B cell (primary cell): ENCODE data around the gene PXK. TPM values are rescaled to one million over a fixed set of nuclear protein-coding genes. Genes with fewer than 3 reads are reported as not detected.

Source experiments
- ATAC-seq: fragments of 200-7000 bp; cut with Tn5 transposase; one replicate; pipeline ENCODE4 v1.10.0; 2021; ENCODE audit warnings: low read depth, mild to moderate bottlenecking, moderate number of reproducible peaks, moderate library complexity
- CTCF ChIA-PET: fragments of 350-600 bp; sonication (Branson Sonifier 250); formaldehyde crosslinking; loops from one replicate; lab custom pipeline; 2021; ENCODE audit warnings: antibody characterized with exemption, inconsistent platforms; lab: Charles Lee
- POLR2A ChIA-PET: fragments of 350-600 bp; sonication (Branson Sonifier 250); formaldehyde crosslinking; loops from one replicate; lab custom pipeline; 2021; ENCODE audit warnings: antibody characterized with exemption; lab: Charles Lee
- DNase-seq: peaks from one replicate; pipeline ENCODE4 v3.0.0; 2013
- H2AFZ ChIP-seq: 2 replicates; pipeline ENCODE4 v1.6.1; 2012; ENCODE audit warnings: mild to moderate bottlenecking, low read depth, low read length; ENCODE audit not compliant: insufficient read depth, poor library complexity, severe bottlenecking
- H3K27ac ChIP-seq, 2 donors: 1 replicate in 1 of 2; 2 replicates in 1 of 2; pipeline ENCODE4 v1.5.1; 2012 to 2013; ENCODE audit warnings: low read length in 2 of 2, mild to moderate bottlenecking in 2 of 2, moderate library complexity in 1 of 2
- H3K27me3 ChIP-seq, 4 experiments: fragments of 200-600 bp in 1 of 4; sonication (generic) in 1 of 4; replicated peaks in 1 of 4; 1 replicate in 2 of 4; 2 replicates in 2 of 4; pipeline versions ENCODE4 v1.6.1 to v1.7.0; 2013 to 2016; ENCODE audit warnings: low read length in 3 of 4, mild to moderate bottlenecking in 2 of 4, mixed read lengths in 1 of 4, moderate library complexity in 1 of 4; ENCODE audit not compliant: insufficient read depth in 4 of 4, control insufficient read depth in 3 of 4; ENCODE audit errors: control extremely low read depth in 1 of 4
- H3K36me3 ChIP-seq, 2 experiments: replicated peaks in 1 of 2; 1 replicate in 1 of 2; 2 replicates in 1 of 2; pipeline versions ENCODE4 v1.6.1 to v1.7.1; 2013; ENCODE audit warnings: low read length in 1 of 2; ENCODE audit not compliant: insufficient read depth in 2 of 2, control insufficient read depth in 1 of 2; ENCODE audit errors: control extremely low read depth in 1 of 2, extremely low read depth in 1 of 2
- H3K4me1 ChIP-seq, 2 donors: fragments of 200-600 bp in 1 of 2; sonication (generic) in 1 of 2; 1 replicate in 1 of 2; 2 replicates in 1 of 2; pipeline versions ENCODE4 v1.5.1 to v1.6.1; 2013 to 2017; ENCODE audit warnings: low read length in 2 of 2; ENCODE audit not compliant: control insufficient read depth in 2 of 2, insufficient read depth in 2 of 2
- H3K4me2 ChIP-seq: replicated peaks from 2 replicates; pipeline ENCODE3; 2012; ENCODE audit warnings: mild to moderate bottlenecking, low read depth, low read length; ENCODE audit not compliant: poor library complexity, severe bottlenecking
- H3K4me3 ChIP-seq, 5 experiments: fragments of 200-600 bp in 1 of 5; sonication (generic) in 1 of 5; 1 replicate in 3 of 5; 2 replicates in 2 of 5; pipeline versions ENCODE4 v1.5.1 to v1.7.0; 2011 to 2016; ENCODE audit warnings: low read length in 4 of 5, mild to moderate bottlenecking in 4 of 5, low read depth in 2 of 5, control low read depth in 1 of 5, moderate library complexity in 1 of 5; ENCODE audit not compliant: insufficient read depth in 1 of 5; ENCODE audit errors: control extremely low read depth in 1 of 5, extremely low read depth in 1 of 5
- H3K79me2 ChIP-seq: fragments of 200-600 bp; sonication (generic); one replicate; pipeline ENCODE4 v1.6.0; 2016; ENCODE audit warnings: low read length; ENCODE audit not compliant: control insufficient read depth, insufficient read depth
- H3K9ac ChIP-seq: fragments of 200-600 bp; sonication (generic); 2 replicates; pipeline ENCODE4 v1.6.1; 2017; ENCODE audit warnings: mild to moderate bottlenecking, low read length, moderate library complexity
- H3K9me3 ChIP-seq, 3 donors: one replicate each; pipeline versions ENCODE4 v1.6.1 to v1.7.1; 2013; ENCODE audit warnings: low read length in 2 of 3; ENCODE audit not compliant: control insufficient read depth in 2 of 3, insufficient read depth in 1 of 3; ENCODE audit errors: control extremely low read depth in 1 of 3
- H4K20me1 ChIP-seq: 2 replicates; pipeline ENCODE4 v1.6.0; 2012; ENCODE audit warnings: mild to moderate bottlenecking, low read length; ENCODE audit not compliant: insufficient read depth, control insufficient read depth, poor library complexity, severe bottlenecking
- H3K27ac Mint-ChIP-seq: one replicate; pipeline ENCODE4 v1.8.0; 2021; ENCODE audit warnings: mixed read lengths
- H3K27me3 Mint-ChIP-seq: one replicate; pipeline ENCODE4 v1.8.0; 2021; ENCODE audit warnings: mixed read lengths
- H3K4me1 Mint-ChIP-seq: one replicate; pipeline ENCODE4 v1.8.0; 2021; ENCODE audit warnings: mixed read lengths
- H3K4me3 Mint-ChIP-seq: one replicate; pipeline ENCODE4 v1.8.0; 2021; ENCODE audit warnings: mixed read lengths
- H3K9me3 Mint-ChIP-seq: one replicate; pipeline ENCODE4 v1.8.0; 2022; ENCODE audit warnings: mixed read lengths; ENCODE audit not compliant: insufficient read depth
- EZH2 ChIP-seq: IDR thresholded peaks from 2 replicates; pipeline ENCODE4 v1.6.1; 2012; ENCODE audit warnings: borderline replicate concordance, low read depth, mild to moderate bottlenecking, moderate library complexity, low read length; ENCODE audit not compliant: insufficient read depth, poor library complexity, severe bottlenecking
- WGBS: methylation state at CpG from one replicate; pipeline ENCODE4 v1.1.5; 2013; ENCODE audit warnings: missing lambda C conversion rate; ENCODE audit not compliant: insufficient coverage; 5-methylcytosine and 5-hydroxymethylcytosine counted together
- intact Hi-C: fragments of 100-400 bp; cut with micrococcal nuclease; formaldehyde crosslinking; loops from one replicate; pipeline ENCODE4 v1.10.0; 2022
- polyA minus RNA-seq: library from RNA; depleted of rRNA, polyadenylated mRNA; stranded (reverse); fragments of >200 nt; gene quantifications from 2 replicates; pipeline ENCODE4 v1.2.3, GENCODE V29; 2012
- polyA plus RNA-seq: library from polyadenylated mRNA; depleted of rRNA; stranded (reverse); fragments of >200 nt; gene quantifications from 2 replicates; pipeline ENCODE4 v1.2.3, GENCODE V29; 2012
- total RNA-seq, 2 donors: library from RNA; stranded (reverse); fragments of 120-200 nt in 1 of 2; gene quantifications; 1 replicate in 1 of 2; 2 replicates in 1 of 2; pipeline versions ENCODE4 v1.2.3 to v1.2.4, GENCODE V29; 2013 to 2022
- TF ChIP-seq, protein P1 (sequence below): fragments of 200-600 bp; IDR thresholded peaks from one replicate; pipeline ENCODE4 v1.8.0; 2022; ENCODE audit warnings: antibody characterized with exemption, mild to moderate bottlenecking

Gene PXK
- 104 and 109 TPM in 2 replicates for total RNA-seq
- 106 TPM for total RNA-seq (2013)
- 46.8 and 57.4 TPM in 2 replicates for polyA plus RNA-seq
- polyA minus RNA-seq = 50.8 and 68.8 TPM in 2 replicates

DNA sequence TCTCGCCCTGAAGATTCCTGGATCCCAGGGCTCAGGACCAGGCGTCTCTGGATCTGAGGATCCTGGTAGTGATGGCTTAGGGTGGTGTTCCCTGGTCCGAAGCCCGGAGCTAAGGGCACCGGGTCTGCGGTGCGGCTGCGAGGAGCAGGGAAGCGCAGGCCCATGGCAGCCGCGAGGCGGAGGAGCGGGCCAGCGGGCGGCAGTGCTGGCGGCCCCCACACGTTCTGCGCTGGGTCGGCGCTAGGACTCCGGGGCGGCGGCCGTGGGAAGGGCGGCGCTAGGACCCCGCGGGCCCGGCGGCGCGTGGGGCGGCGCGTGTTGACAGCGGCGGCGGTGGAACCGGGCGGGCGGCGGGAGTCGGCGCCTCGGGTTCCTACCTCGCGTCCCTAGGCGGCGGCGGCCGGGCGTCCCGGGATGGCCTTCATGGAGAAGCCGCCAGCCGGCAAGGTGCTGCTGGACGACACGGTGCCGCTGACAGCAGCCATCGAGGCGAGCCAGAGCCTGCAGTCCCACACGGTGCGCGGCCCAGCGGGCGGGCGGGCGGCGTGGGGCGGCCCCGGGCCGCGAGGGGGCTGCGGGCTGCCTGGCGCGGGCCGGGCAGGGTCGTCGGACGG is at the start of gene PXK:
PXK (plus strand) TSS at position 318 of the 614 bp plus-strand sequence; CDS start at position 415, 97 bp downstream.
- peak within 1 kb of the TSS; percentile 72 for H2AFZ ChIP-seq
- TF ChIP-seq, protein P1, sequence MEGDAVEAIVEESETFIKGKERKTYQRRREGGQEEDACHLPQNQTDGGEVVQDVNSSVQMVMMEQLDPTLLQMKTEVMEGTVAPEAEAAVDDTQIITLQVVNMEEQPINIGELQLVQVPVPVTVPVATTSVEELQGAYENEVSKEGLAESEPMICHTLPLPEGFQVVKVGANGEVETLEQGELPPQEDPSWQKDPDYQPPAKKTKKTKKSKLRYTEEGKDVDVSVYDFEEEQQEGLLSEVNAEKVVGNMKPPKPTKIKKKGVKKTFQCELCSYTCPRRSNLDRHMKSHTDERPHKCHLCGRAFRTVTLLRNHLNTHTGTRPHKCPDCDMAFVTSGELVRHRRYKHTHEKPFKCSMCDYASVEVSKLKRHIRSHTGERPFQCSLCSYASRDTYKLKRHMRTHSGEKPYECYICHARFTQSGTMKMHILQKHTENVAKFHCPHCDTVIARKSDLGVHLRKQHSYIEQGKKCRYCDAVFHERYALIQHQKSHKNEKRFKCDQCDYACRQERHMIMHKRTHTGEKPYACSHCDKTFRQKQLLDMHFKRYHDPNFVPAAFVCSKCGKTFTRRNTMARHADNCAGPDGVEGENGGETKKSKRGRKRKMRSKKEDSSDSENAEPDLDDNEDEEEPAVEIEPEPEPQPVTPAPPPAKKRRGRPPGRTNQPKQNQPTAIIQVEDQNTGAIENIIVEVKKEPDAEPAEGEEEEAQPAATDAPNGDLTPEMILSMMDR = no peak
- no peak for TF ChIP-seq EZH2
- H3K4me2 ChIP-seq = peak within 1 kb of the TSS; percentile 98
- Mint-ChIP-seq H3K27me3 (no peaks in the 10 kb centered on the region), H3K4me3 (peak within 1 kb of the TSS; percentile 100), H3K9me3 (no peaks in the 10 kb centered on the region), H3K4me1 (peaks cover 50% of the 10 kb centered on the region), H3K27ac (peak within 1 kb of the TSS; percentile 100)
- ChIA-PET CTCF (interaction anchor here (0.7 to 10.2 kb wide), 16 partner anchors 8 to 201 kb away, joined by 3 to 349 read pairs (median 10); partner anchors contain the start of genes HTD2, KCTD6 and RPP14), POLR2A (interaction anchor here (0.5 to 11.4 kb wide), 6 partner anchors 13 to 147 kb away, joined by 3 to 182 read pairs (median 5); no protein-coding TSS in a partner anchor)
- peaks cover 0 to 2% of the 10 kb centered on the region in 2 experiments for H3K36me3 ChIP-seq
- peaks cover 34 to 41% of the 10 kb centered on the region in 2 donors for H3K4me1 ChIP-seq
- H3K9ac ChIP-seq = peak within 1 kb of the TSS; percentile 80
- no peaks in the 10 kb centered on the region for H3K27me3 ChIP-seq
- peak within 1 kb of the TSS; percentile 9 to 75 for H3K27ac ChIP-seq
- intact Hi-C loops = loop anchor here (1.0 kb wide), 5 partner anchors 18 to 160 kb away; partner anchors contain the start of genes HTD2, KCTD6 and RPP14
- H3K4me3 ChIP-seq = peak within 1 kb of the TSS; percentile 72 to 90 (median 87)
- WGBS = 1% methylated on average over 79 of the region's 79 CpGs
- H4K20me1 ChIP-seq = peaks cover 8% of the 10 kb centered on the region
- peak; percentile 76 for ATAC-seq
- DNase-seq = peak; percentile 86
- H3K9me3 ChIP-seq = no peaks in the 10 kb centered on the region
- H3K79me2 ChIP-seq = peaks cover 67% of the 10 kb centered on the region

DNA sequence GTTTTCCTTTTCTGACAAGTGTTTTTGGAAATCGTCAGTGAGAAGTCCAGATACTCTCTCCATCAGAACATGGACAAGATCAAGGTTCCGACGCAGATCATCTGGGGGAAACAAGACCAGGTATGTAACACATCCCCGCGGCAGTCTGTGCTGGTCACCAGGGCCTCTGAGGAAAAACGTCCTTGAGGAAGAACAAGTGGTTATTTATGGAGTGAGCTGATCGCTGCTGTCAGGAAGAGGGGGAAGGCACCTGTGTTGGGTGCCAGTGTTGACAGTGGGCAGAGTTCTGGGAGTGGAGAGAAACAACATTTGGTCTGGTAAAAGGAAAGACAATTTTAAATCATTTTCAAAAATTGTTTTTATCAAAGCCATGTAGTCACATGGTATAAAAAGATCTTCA is 47.4 kb upstream of the PXK start:
- Mint-ChIP-seq H3K4me3 (no peak overlapping the region), H3K27me3 (no peaks in the 10 kb centered on the region), H3K27ac (no peak overlapping the region), H3K9me3 (no peaks in the 10 kb centered on the region), H3K4me1 (no peaks in the 10 kb centered on the region)
- H2AFZ ChIP-seq = no peak overlapping the region
- WGBS = 94% methylated on average over 7 of the region's 7 CpGs
- H3K79me2 ChIP-seq = no peaks in the 10 kb centered on the region
- peaks cover 0 to 50% of the 10 kb centered on the region in 2 experiments for H3K36me3 ChIP-seq
- H3K27me3 ChIP-seq = no peaks in the 10 kb centered on the region
- no peaks in the 10 kb centered on the region for H3K9me3 ChIP-seq
- ChIA-PET CTCF (no interaction called here), POLR2A (no interaction called here)
- H3K27ac ChIP-seq = no peak overlapping the region
- H3K4me2 ChIP-seq = no peak overlapping the region
- no peaks in the 10 kb centered on the region for H3K4me1 ChIP-seq
- intact Hi-C loops = no loop called here
- no peak overlapping the region for H3K4me3 ChIP-seq
- TF ChIP-seq, protein P1 = no peak
- no peak for TF ChIP-seq EZH2
- no peak for DNase-seq
- H3K9ac ChIP-seq = no peak overlapping the region
- no peak for ATAC-seq
- H4K20me1 ChIP-seq = no peaks in the 10 kb centered on the region
